Brain microvascular endothelial cell (primary cell): ENCODE results near the gene SPATA2L.
A peak's percentile ranks its signal among the peaks of the same experiment; 100 is the strongest.

Source experiments
- DNase-seq: peaks from one replicate; pipeline ENCODE4 v3.0.0-alpha.2; 2020
- H3K27ac ChIP-seq: fragments of 250-450 bp; sonication (Bioruptor Pico); 2 replicates; pipeline ENCODE4 v1.5.1; 2020; ENCODE audit warnings: mild to moderate bottlenecking, moderate library complexity
- H3K27me3 ChIP-seq: fragments of 250-450 bp; sonication (Bioruptor Pico); replicated peaks from 2 replicates; pipeline ENCODE4 v1.5.1; 2020; ENCODE audit warnings: mild to moderate bottlenecking
- H3K36me3 ChIP-seq: fragments of 250-450 bp; sonication (Bioruptor Pico); replicated peaks from 2 replicates; pipeline ENCODE4 v1.5.1; 2020; ENCODE audit warnings: mild to moderate bottlenecking
- H3K4me3 ChIP-seq: 2 replicates; pipeline ENCODE4 v1.5.1; 2011; ENCODE audit warnings: low read depth, mild to moderate bottlenecking, control low read depth, low read length, moderate library complexity
- CTCF ChIP-seq: IDR thresholded peaks from 2 replicates; pipeline ENCODE4 v1.5.1; 2011; ENCODE audit warnings: low read depth, mild to moderate bottlenecking, moderate library complexity, low read length, control low read depth, inconsistent platforms; ENCODE audit errors: missing control alignments
- in situ Hi-C: cut with HindIII; loops from 2 replicates; pipeline ENCODE4 v1.10.0; 2017; ENCODE audit warnings: low sequenced_read_pairs, low pct_ligation_motif_present

The SPATA2L gene

GRCh38 chr16:89717688-89718505, 16.4 kb upstream of the SPATA2L start:
- in situ Hi-C loops: no loop called here
- Histone ChIP-seq H3K36me3 (peaks cover 2% of the 10 kb centered on the region), H3K4me3 (no peak overlapping the region), H3K27ac (no peak overlapping the region), H3K27me3 (no peaks in the 10 kb centered on the region)
- no peak for TF ChIP-seq CTCF
- no peak for DNase-seq

GRCh38 chr16:89716916-89717687, 15.6 kb upstream of the SPATA2L start:
- in situ Hi-C loops: no loop called here
- Histone ChIP-seq H3K4me3 (no peak overlapping the region), H3K27me3 (no peaks in the 10 kb centered on the region), H3K27ac (no peak overlapping the region), H3K36me3 (no peaks in the 10 kb centered on the region)
- TF ChIP-seq CTCF: no peak
- DNase-seq: no peak

GRCh38 chr16:89716493-89716892, 15.0 kb upstream of the SPATA2L start:
- in situ Hi-C loops: no loop called here
- H3K27me3 ChIP-seq: no peaks in the 10 kb centered on the region
- H3K27ac ChIP-seq: peak overlapping the region; percentile 27
- no peaks in the 10 kb centered on the region for H3K36me3 ChIP-seq
- TF ChIP-seq CTCF: no peak
- DNase-seq: no peak
- H3K4me3 ChIP-seq: no peak overlapping the region

GRCh38 chr16:89712274-89712781, 10.8 kb upstream of the SPATA2L start:
- Histone ChIP-seq H3K36me3 (no peaks in the 10 kb centered on the region), H3K27me3 (no peaks in the 10 kb centered on the region), H3K4me3 (peak overlapping the region; percentile 63), H3K27ac (peak overlapping the region; percentile 36)
- in situ Hi-C loops: no loop called here
- no peak for TF ChIP-seq CTCF
- peak; percentile 52 for DNase-seq

- Histone ChIP-seq H3K27ac (peak overlapping the region; percentile 36), H3K4me3 (peak overlapping the region; percentile 63), H3K36me3 (no peaks in the 10 kb centered on the region), H3K27me3 (no peaks in the 10 kb centered on the region)
- TF ChIP-seq CTCF: no peak
- in situ Hi-C loops: no loop called here
- peak; percentile 43 for DNase-seq
Measured at GRCh38 chr16:89711601-89712273, 10.2 kb upstream of the SPATA2L start.
